ENCODE measurements around the gene EPGN.

DNA sequence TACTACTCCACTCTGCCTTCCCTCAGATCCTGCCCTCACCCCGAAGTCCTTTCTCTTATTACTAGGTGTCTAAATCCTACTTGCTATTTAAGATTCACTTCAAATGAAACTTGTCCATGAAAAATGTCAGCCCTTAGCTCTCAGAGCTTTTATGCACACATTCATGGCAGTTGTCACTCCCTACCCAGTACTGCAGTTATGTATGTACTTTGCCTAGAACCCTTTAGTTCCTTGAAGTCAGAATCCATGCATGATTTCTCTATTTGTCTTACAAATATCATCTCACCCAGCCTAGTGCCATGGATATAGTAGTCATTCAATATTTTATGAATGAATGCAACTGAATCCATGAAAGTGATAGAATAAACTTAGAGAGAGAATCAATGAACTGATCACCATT lies 3.3 kb upstream of the EPGN start:
- TF ChIP-seq, protein P1, sequence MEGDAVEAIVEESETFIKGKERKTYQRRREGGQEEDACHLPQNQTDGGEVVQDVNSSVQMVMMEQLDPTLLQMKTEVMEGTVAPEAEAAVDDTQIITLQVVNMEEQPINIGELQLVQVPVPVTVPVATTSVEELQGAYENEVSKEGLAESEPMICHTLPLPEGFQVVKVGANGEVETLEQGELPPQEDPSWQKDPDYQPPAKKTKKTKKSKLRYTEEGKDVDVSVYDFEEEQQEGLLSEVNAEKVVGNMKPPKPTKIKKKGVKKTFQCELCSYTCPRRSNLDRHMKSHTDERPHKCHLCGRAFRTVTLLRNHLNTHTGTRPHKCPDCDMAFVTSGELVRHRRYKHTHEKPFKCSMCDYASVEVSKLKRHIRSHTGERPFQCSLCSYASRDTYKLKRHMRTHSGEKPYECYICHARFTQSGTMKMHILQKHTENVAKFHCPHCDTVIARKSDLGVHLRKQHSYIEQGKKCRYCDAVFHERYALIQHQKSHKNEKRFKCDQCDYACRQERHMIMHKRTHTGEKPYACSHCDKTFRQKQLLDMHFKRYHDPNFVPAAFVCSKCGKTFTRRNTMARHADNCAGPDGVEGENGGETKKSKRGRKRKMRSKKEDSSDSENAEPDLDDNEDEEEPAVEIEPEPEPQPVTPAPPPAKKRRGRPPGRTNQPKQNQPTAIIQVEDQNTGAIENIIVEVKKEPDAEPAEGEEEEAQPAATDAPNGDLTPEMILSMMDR (IDR thresholded peaks at IDR 0.05; ENCODE audit: borderline replicate concordance, extremely low read depth, low read length, poor library complexity, severe bottlenecking) = no peak
- TF ChIP-seq EZH2 (IDR thresholded peaks at IDR 0.05; ENCODE audit: borderline replicate concordance, low read depth, low read length, severe bottlenecking) = no peak

All from DND-41 (cell line).